ENCODE data around the gene PRDM8.
"Not testable (repeated sequence)": the region's sequence is repeated elsewhere in the genome, so short reads cannot be mapped to it uniquely, and the experiment has no call there.

Gene PRDM8

DNA sequence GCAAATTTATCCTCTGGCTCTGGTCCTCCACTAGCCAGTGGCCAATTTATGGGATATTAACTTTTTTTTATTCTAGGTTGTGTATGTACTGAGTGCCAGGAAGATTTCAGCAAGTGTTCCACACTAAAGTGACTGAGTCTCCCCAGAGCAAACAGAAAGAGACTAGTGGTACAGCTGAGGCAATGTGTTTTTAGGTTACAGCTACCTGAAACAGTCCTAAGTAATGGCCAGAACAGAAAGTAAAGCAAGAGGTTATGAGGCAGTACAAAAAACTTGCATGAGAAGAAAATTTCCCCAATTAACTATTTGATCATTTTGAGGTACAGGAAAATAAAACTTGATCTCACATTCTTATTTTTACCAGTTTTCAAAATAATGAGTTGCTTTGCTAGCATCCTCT is 31.2 kb downstream of the PRDM8 start:
- no peak for DNase-seq (ENCODE audit: low read depth)

GRCh38 chr4:80229128-80229527 is 31.8 kb downstream of the PRDM8 start:
- DNase-seq (ENCODE audit: low read depth): no peak

GRCh38 chr4:80229590-80229989 is 32.3 kb downstream of the PRDM8 start:
- DNase-seq (ENCODE audit: low read depth): no peak

- DNase-seq (ENCODE audit: low read depth): no peak
These were observed 33.9 kb downstream of the PRDM8 start for GRCh38 chr4:80231180-80231579.

GRCh38 chr4:80232707-80233370 is 35.5 kb downstream of the PRDM8 start:
- DNase-seq (ENCODE audit: low read depth): no peak

DNA sequence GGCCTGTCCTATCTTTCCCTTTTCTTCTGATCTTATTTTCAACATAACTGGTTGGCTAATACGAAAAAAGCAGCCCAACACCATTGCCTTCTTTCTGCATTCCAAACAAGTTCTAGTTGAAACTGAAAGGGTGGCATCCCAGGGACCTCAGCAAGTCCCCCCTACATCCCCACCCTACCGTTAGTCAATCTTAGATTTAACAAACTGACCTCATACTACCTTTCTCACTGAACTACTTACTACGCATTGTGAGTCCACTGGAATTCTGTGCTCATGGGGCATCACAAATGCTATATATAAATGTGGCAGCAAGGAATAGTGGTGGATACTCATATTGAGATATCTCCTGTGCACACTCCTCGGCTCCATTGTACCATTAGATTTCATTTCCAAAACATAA is 36.1 kb downstream of the PRDM8 start:
- no peak for DNase-seq (ENCODE audit: low read depth)

GRCh38 chr4:80235451-80235850 is 38.1 kb downstream of the PRDM8 start:
- no peak for DNase-seq (ENCODE audit: low read depth)

GRCh38 chr4:80237992-80238391 is 40.7 kb downstream of the PRDM8 start:
- no peak for DNase-seq (ENCODE audit: low read depth)

- no peak for DNase-seq (ENCODE audit: low read depth)
These were observed 42.3 kb downstream of the PRDM8 start for GRCh38 chr4:80239480-80240150.

- DNase-seq (ENCODE audit: low read depth): no peak
These were observed 43.7 kb downstream of the PRDM8 start for GRCh38 chr4:80240976-80241375.

GRCh38 chr4:80243274-80244018 is 46.1 kb downstream of the PRDM8 start:
- DNase-seq (ENCODE audit: low read depth): no peak

DNA sequence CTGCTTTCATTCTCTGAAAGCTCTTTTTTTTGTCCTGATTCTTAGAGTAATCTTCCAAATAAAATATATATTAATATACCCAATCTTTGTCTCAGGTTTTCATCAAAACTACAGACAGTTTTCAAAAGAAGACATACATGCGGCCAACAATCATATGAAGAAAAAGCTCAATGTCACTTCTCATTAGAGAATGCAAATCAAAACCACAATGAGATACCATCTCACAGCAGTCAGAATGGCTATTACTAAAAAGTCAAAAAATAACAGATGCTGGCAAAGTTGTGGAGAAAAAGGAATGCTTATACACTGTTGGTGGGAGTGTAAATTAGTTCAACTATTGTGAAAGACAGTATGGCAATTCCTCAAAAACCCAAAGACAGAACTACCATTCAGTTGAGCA is 50.2 kb downstream of the PRDM8 start:
- DNase-seq (ENCODE audit: low read depth): not testable (repeated sequence)

DNA sequence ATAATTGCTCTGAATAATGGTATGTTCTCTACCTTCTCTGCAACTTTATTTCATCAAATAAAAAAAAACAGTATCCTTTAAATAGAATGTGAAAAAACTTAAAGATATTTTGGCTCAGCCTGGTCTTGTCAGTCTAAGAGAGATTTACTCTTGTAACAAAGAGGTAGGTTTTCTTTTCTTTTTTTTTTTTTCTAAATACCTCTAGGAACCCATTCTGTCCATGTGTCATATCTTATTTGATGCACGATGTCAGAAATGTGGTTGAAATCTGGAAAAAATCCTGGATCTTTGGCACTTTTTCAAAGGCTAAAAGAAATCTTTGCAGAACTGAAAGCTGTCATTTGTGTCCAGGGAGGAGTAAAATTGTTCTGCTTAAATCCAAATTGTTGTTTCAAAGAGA is 51.8 kb downstream of the PRDM8 start:
- DNase-seq (ENCODE audit: low read depth): no peak

DNA sequence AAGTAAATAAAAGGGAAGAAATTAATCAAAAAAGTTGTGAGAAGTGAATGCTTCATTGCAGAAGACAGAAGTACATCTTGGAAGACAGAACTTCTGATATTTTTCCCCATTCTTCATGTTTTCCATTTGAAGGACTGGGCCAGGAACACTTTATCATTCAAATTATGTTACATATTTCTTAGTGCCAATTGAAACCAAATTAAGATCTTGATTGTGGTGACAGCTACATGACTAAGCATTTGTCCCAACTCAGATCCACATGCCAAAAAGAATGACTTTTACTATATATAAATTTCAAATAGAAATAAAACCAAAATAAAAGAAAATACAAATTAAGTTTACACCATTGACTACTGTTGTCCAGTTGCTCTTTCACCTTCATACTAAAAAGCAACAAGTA is 55.1 kb downstream of the PRDM8 start:
- no peak for DNase-seq (ENCODE audit: low read depth)

DNA sequence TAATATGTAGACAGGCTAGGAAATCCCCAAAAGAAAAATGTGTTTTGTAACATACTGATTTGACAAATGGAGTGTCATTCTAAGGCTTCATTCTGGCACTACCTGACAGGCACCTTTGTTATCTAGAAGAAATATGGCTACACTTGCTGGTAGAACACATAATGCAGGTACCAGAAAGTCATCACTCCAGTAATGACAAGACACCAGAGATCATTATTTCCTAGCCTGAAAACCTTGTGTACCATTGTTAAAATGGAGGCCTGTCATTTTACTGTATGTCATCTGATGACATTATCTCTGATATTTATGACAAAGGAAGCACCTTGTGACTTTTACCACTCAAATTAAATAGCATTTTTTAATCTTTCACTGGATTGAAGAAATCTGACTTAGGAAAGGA is 55.6 kb downstream of the PRDM8 start:
- no peak for DNase-seq (ENCODE audit: low read depth)

GRCh38 chr4:80253510-80253909 is 56.2 kb downstream of the PRDM8 start:
- DNase-seq (ENCODE audit: low read depth): no peak
